Neural progenitor cell (in vitro differentiated cells): ENCODE measurements around the gene GUCY1A2. TPM values are rescaled to one million over a fixed set of nuclear protein-coding genes. Genes with fewer than 3 reads are reported as not detected.

Experiments used
- DNase-seq: peaks from one replicate; pipeline ENCODE4 v3.0.0-alpha.2; 2016; ENCODE audit warnings: low spot score
- H2AFZ ChIP-seq: fragments of 200-600 bp; sonication (generic); replicated peaks from 2 replicates; pipeline ENCODE4 v1.6.1; 2016; ENCODE audit warnings: antibody characterized with exemption
- H3F3A ChIP-seq: fragments of 200-600 bp; sonication (generic); 2 replicates; pipeline ENCODE4 v1.6.1; 2016; ENCODE audit warnings: antibody characterized with exemption, low read depth
- H3K27ac ChIP-seq: fragments of 200-600 bp; sonication (generic); 2 replicates; pipeline ENCODE4 v1.5.1; 2016; ENCODE audit warnings: mild to moderate bottlenecking
- H3K27me3 ChIP-seq: fragments of 200-600 bp; sonication (generic); 2 replicates; pipeline ENCODE4 v1.6.1; 2016; ENCODE audit warnings: mild to moderate bottlenecking, moderate library complexity
- H3K36me3 ChIP-seq: fragments of 200-600 bp; sonication (generic); 2 replicates; pipeline ENCODE4 v1.5.1; 2016
- H3K4me1 ChIP-seq: fragments of 200-600 bp; sonication (generic); 2 replicates; pipeline ENCODE4 v1.6.1; 2016; ENCODE audit warnings: mixed run types
- H3K4me2 ChIP-seq: fragments of 200-600 bp; sonication (generic); 2 replicates; pipeline ENCODE4 v1.6.1; 2016
- H3K4me3 ChIP-seq: fragments of 200-600 bp; sonication (generic); 2 replicates; pipeline ENCODE4 v1.5.1; 2016
- H3K79me2 ChIP-seq: fragments of 200-600 bp; sonication (generic); 2 replicates; pipeline ENCODE4 v1.6.1; 2016; ENCODE audit warnings: low read depth
- H3K9ac ChIP-seq: fragments of 200-600 bp; sonication (generic); 2 replicates; pipeline ENCODE4 v1.6.1; 2016
- H3K9me3 ChIP-seq: fragments of 200-600 bp; sonication (generic); 2 replicates; pipeline ENCODE4 v1.5.1; 2016; ENCODE audit warnings: low read depth
- H4K20me1 ChIP-seq: fragments of 200-600 bp; sonication (generic); 2 replicates; pipeline ENCODE4 v1.6.1; 2016; ENCODE audit warnings: low read depth
- H3K27ac Mint-ChIP-seq: 3 replicates; pipeline ENCODE4 v1.8.0; 2021; ENCODE audit warnings: mixed read lengths
- H3K27me3 Mint-ChIP-seq: 2 replicates; pipeline ENCODE4 v1.8.0; 2022; ENCODE audit warnings: low read depth, mild to moderate bottlenecking, inconsistent platforms, moderate library complexity, mixed read lengths; ENCODE audit not compliant: insufficient read depth
- H3K36me3 Mint-ChIP-seq: 3 replicates; pipeline ENCODE4 v1.8.0; 2021; ENCODE audit warnings: mixed read lengths
- H3K4me1 Mint-ChIP-seq: 3 replicates; pipeline ENCODE4 v1.8.0; 2021; ENCODE audit warnings: mixed read lengths
- H3K4me3 Mint-ChIP-seq: 3 replicates; pipeline ENCODE4 v1.8.0; 2021; ENCODE audit warnings: mild to moderate bottlenecking, moderate library complexity, mixed read lengths
- H3K9me3 Mint-ChIP-seq: 3 replicates; pipeline ENCODE4 v1.8.0; 2020; ENCODE audit warnings: mixed read lengths
- CTCF ChIP-seq: fragments of 200-600 bp; sonication (generic); IDR thresholded peaks from 2 replicates; pipeline ENCODE4 v1.5.1; 2017; ENCODE audit warnings: antibody characterized with exemption, mild to moderate bottlenecking
- EZH2 ChIP-seq: fragments of 200-600 bp; sonication (generic); IDR thresholded peaks from 2 replicates; pipeline ENCODE4 v1.6.1; 2017; ENCODE audit warnings: antibody characterized with exemption, mild to moderate bottlenecking, moderate library complexity
- EZH2phosphoT487 ChIP-seq: fragments of 200-600 bp; sonication (generic); IDR thresholded peaks from 2 replicates; pipeline ENCODE4 v1.6.1; 2017; ENCODE audit warnings: antibody characterized with exemption
- total RNA-seq: library from RNA; depleted of rRNA; stranded (reverse); fragments of >200 nt; gene quantifications from 2 replicates; pipeline ENCODE4 v1.2.3, GENCODE V29; 2015; ENCODE audit warnings: low replicate concordance

GUCY1A2 gene
- total RNA-seq, 1 donor from 2014 or later, result 0.54 TPM

DNA sequence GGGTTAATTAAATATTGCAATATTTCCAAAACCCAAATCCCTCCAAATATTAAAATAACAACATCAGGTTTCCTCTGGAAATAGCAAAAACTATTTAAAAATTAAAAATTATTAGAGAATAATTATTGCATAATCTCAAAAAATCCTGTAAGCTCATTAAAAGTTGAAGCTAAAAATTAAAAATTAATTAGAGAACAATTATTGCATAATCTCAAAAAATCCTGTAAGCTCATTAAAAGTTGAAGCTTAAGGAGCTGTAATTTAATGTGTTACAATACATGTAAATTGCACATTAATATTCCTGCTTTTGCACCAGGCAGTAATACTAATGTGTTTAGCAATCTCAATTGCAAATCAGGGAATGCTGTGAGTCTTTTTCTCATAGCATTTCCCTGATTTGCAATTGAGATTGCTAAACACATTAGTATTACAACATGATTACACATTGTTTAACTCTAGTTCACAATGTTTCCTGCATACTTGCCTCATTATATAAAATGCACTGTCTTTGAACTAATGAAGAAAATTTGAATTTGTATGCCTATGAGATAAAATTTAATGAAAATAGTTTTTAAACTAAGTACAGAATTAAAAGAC, 247.7 kb downstream of the GUCY1A2 start:
- H3K36me3 ChIP-seq, result no peaks in the 10 kb centered on the region
- DNase-seq, result no peak

GRCh38 chr11:106765469-106766258, 252.6 kb downstream of the GUCY1A2 start:
- H3K9me3 ChIP-seq, result no peaks in the 10 kb centered on the region
- peak overlapping the region; percentile 10 for H2AFZ ChIP-seq
- Mint-ChIP-seq H3K9me3 (no peaks in the 10 kb centered on the region), H3K36me3 (no peaks in the 10 kb centered on the region), H3K27me3 (no peaks in the 10 kb centered on the region), H3K4me3 (no peak overlapping the region), H3K27ac (peak overlapping the region; percentile 73), H3K4me1 (peaks cover 12% of the 10 kb centered on the region)
- H3K36me3 ChIP-seq, result no peaks in the 10 kb centered on the region
- TF ChIP-seq EZH2phosphoT487 (no peak), EZH2 (no peak), CTCF (no peak)
- no peaks in the 10 kb centered on the region for H3K4me1 ChIP-seq
- DNase-seq, result no peak
- no peaks in the 10 kb centered on the region for H3K27me3 ChIP-seq
- H3K9ac ChIP-seq, result no peak overlapping the region
- H3K27ac ChIP-seq, result no peak overlapping the region
- no peaks in the 10 kb centered on the region for H3K79me2 ChIP-seq
- H3F3A ChIP-seq, result no peaks in the 10 kb centered on the region
- H4K20me1 ChIP-seq, result no peaks in the 10 kb centered on the region
- H3K4me2 ChIP-seq, result no peak overlapping the region
- H3K4me3 ChIP-seq, result no peak overlapping the region

More for the DNA sequence above, 247.7 kb downstream of the GUCY1A2 start:
- Histone ChIP-seq H3K4me1 (no peaks in the 10 kb centered on the region), H4K20me1 (no peaks in the 10 kb centered on the region), H3K27ac (no peak overlapping the region), H3K79me2 (no peaks in the 10 kb centered on the region), H3K4me2 (no peak overlapping the region), H3F3A (no peaks in the 10 kb centered on the region), H3K27me3 (no peaks in the 10 kb centered on the region), H3K9me3 (no peaks in the 10 kb centered on the region), H3K9ac (no peak overlapping the region), H3K4me3 (no peak overlapping the region), H2AFZ (no peak overlapping the region)
- H3K4me1 Mint-ChIP-seq, result peaks cover 7% of the 10 kb centered on the region
- TF ChIP-seq EZH2, result no peak
- no peak for TF ChIP-seq EZH2phosphoT487
- TF ChIP-seq CTCF, result no peak
- H3K27ac Mint-ChIP-seq, result no peak overlapping the region
- H3K27me3 Mint-ChIP-seq, result no peaks in the 10 kb centered on the region
- no peaks in the 10 kb centered on the region for H3K9me3 Mint-ChIP-seq
- H3K4me3 Mint-ChIP-seq, result no peak overlapping the region
- no peaks in the 10 kb centered on the region for H3K36me3 Mint-ChIP-seq

- DNase-seq, result no peak
- H3K79me2 ChIP-seq, result no peaks in the 10 kb centered on the region
- no peaks in the 10 kb centered on the region for H3K36me3 Mint-ChIP-seq
- H3K4me3 Mint-ChIP-seq, result no peak overlapping the region
- H3K4me3 ChIP-seq, result no peak overlapping the region
- H3F3A ChIP-seq, result no peaks in the 10 kb centered on the region
- no peaks in the 10 kb centered on the region for H4K20me1 ChIP-seq
- H3K27ac ChIP-seq, result no peak overlapping the region
- no peak overlapping the region for H2AFZ ChIP-seq
- H3K4me1 ChIP-seq, result no peaks in the 10 kb centered on the region
- H3K27me3 Mint-ChIP-seq, result no peaks in the 10 kb centered on the region
- H3K9ac ChIP-seq, result no peak overlapping the region
- H3K36me3 ChIP-seq, result no peaks in the 10 kb centered on the region
- no peak for TF ChIP-seq CTCF
- no peak for TF ChIP-seq EZH2phosphoT487
- TF ChIP-seq EZH2, result no peak
- no peaks in the 10 kb centered on the region for H3K9me3 ChIP-seq
- no peaks in the 10 kb centered on the region for H3K9me3 Mint-ChIP-seq
- H3K27me3 ChIP-seq, result no peaks in the 10 kb centered on the region
- H3K27ac Mint-ChIP-seq, result no peak overlapping the region
- H3K4me2 ChIP-seq, result no peak overlapping the region
- H3K4me1 Mint-ChIP-seq, result peaks cover 15% of the 10 kb centered on the region
Observed at GRCh38 chr11:106763501-106763900, 254.8 kb downstream of the GUCY1A2 start.
